ENCODE results near the gene ATP6V1B1.

DNA sequence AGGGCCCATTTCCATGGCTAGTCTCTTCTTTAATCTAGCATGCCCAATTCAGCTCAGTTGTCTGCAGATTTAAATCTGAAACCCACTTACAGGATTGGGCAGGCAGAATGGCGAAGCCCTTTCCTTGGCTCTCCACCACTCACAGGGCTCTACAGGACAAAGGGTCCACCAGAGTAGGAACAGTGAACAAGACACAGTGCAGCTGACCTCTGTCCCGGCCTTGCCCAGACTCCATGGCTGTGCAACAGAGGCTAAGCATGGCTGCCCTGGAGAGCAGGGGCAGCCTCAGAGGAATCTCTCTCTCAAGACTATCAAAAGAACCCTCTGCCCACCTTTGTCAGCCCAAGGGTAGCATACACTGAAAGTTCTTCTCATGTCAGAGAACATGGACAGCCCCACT is 9.7 kb upstream of the ATP6V1B1 start:
- TF ChIP-seq POLR2A (IDR thresholded peaks at IDR 0.05) (no peak), POLR2AphosphoS5 (IDR thresholded peaks at IDR 0.05) (no peak)

Data from sigmoid colon (tissue), 4 donors.